Panc1 (cell line): ENCODE measurements around the gene ZNF462. TPM values are rescaled to one million over a fixed set of nuclear protein-coding genes. Genes with fewer than 3 reads are reported as not detected.

Source experiments
- ATAC-seq: fragments of 200-7000 bp; cut with Tn5 transposase; 2 replicates; pipeline ENCODE4 v1.9.1; 2020; ENCODE audit warnings: mild to moderate bottlenecking, moderate library complexity
- BruUV-seq: library from RNA; stranded (reverse); fragments of 400-500 nt; replicated peaks from 2 replicates; lab custom pipeline; 2021; lab: Mats Ljungman, UMichigan
- CTCF ChIA-PET: fragments of 300-600 bp; sonication (Branson Sonifier 250); formaldehyde crosslinking; loops from one replicate; lab custom pipeline; 2022; ENCODE audit warnings: antibody characterized with exemption; lab: Charles Lee
- POLR2A ChIA-PET: fragments of 300-600 bp; sonication (Branson Sonifier 250); formaldehyde crosslinking; loops from one replicate; lab custom pipeline; 2022; ENCODE audit warnings: antibody characterized with exemption; lab: Charles Lee
- DNase-seq: peaks from one replicate; pipeline ENCODE4 v3.0.0-alpha.2; 2010; ENCODE audit warnings: low read depth, low spot score
- H3K27ac ChIP-seq: 2 replicates; pipeline ENCODE4 v1.5.1; 2011; ENCODE audit warnings: mild to moderate bottlenecking, low read length, inconsistent platforms
- H3K27me3 ChIP-seq: fragments of 200-500 bp; sonication (Bioruptor generic); 2 replicates; pipeline ENCODE4 v1.6.0; 2014; ENCODE audit warnings: low read length, inconsistent platforms; ENCODE audit not compliant: control insufficient read depth, insufficient read depth
- H3K36me3 ChIP-seq: fragments of 200-500 bp; sonication (Bioruptor generic); 2 replicates; pipeline ENCODE4 v1.5.1; 2014; ENCODE audit warnings: inconsistent platforms, mild to moderate bottlenecking, low read length, moderate library complexity; ENCODE audit not compliant: control insufficient read depth, insufficient read depth
- H3K4me1 ChIP-seq: 2 replicates; pipeline ENCODE4 v1.5.1; 2011; ENCODE audit warnings: inconsistent platforms, mild to moderate bottlenecking, low read length, moderate library complexity; ENCODE audit not compliant: control insufficient read depth, insufficient read depth
- H3K4me3 ChIP-seq, 2 experiments: 2 replicates each; pipeline ENCODE4 v1.5.1; 2011 to 2012; ENCODE audit warnings: low read depth in 2 of 2, low read length in 2 of 2, mild to moderate bottlenecking in 2 of 2, inconsistent platforms in 1 of 2, moderate library complexity in 1 of 2
- H3K9me3 ChIP-seq: fragments of 200-500 bp; sonication (Bioruptor generic); 2 replicates; pipeline ENCODE4 v1.5.1; 2014; ENCODE audit warnings: low read depth, mild to moderate bottlenecking, inconsistent platforms, low read length, moderate library complexity; ENCODE audit not compliant: control insufficient read depth, insufficient read depth
- CTCF ChIP-seq: fragments of 450-650 bp; IDR thresholded peaks from 2 replicates; pipeline ENCODE4 v1.5.1; 2017; ENCODE audit warnings: mild to moderate bottlenecking
- POLR2AphosphoS5 ChIP-seq: IDR thresholded peaks from 2 replicates; pipeline ENCODE4 v1.6.1; 2012; ENCODE audit warnings: mild to moderate bottlenecking, low read depth, low read length, moderate library complexity
- REST ChIP-seq, 2 experiments: IDR thresholded peaks; 2 replicates each; pipeline ENCODE4 v1.6.1; 2011 to 2012; ENCODE audit warnings: low read depth in 2 of 2, control low read depth in 1 of 2, low read length in 1 of 2, mild to moderate bottlenecking in 1 of 2, moderate library complexity in 1 of 2; ENCODE audit not compliant: insufficient read depth in 1 of 2
- SIN3A ChIP-seq: IDR thresholded peaks from 2 replicates; pipeline ENCODE4 v1.6.1; 2012; ENCODE audit warnings: low read depth, mild to moderate bottlenecking, low read length, moderate library complexity, borderline replicate concordance; ENCODE audit not compliant: insufficient read depth
- TCF7L2 ChIP-seq: IDR thresholded peaks from 2 replicates; pipeline ENCODE4 v1.6.1; 2011; ENCODE audit warnings: mild to moderate bottlenecking, low read depth, low read length, inconsistent platforms
- in situ Hi-C: cut with HindIII; loops from 2 replicates; pipeline ENCODE4 v1.10.0; 2016; ENCODE audit warnings: low sequenced_read_pairs, low pct_unique_long_range_greater_than_20kb
- intact Hi-C: fragments of 100-400 bp; cut with micrococcal nuclease; formaldehyde crosslinking; loops from one replicate; pipeline ENCODE4 v1.10.0; 2022; ENCODE audit not compliant: unreplicated experiment
- total RNA-seq: library from RNA; stranded (reverse); gene quantifications from one replicate; pipeline ENCODE4 v1.2.1, GENCODE V29; 2021; ENCODE audit not compliant: unreplicated experiment

The ZNF462 gene
- total RNA-seq, 1 experiment from 2014 or later, result 34.8 TPM

GRCh38 chr9:106878934-106879333 is 16.0 kb downstream of the ZNF462 start:
- no peak for TF ChIP-seq REST (IDR thresholded peaks at IDR 0.05; ENCODE audit: insufficient read depth in 1 of 2, low read depth in 2 of 2, low read length in 1 of 2)
- TF ChIP-seq CTCF, result no peak
- TF ChIP-seq TCF7L2, result no peak
- TF ChIP-seq SIN3A, result no peak
- no peak for TF ChIP-seq POLR2AphosphoS5
- intact Hi-C loops, result no loop called here
- Histone ChIP-seq H3K27me3 (no peaks in the 10 kb centered on the region), H3K36me3 (no peaks in the 10 kb centered on the region), H3K4me1 (peaks cover 13% of the 10 kb centered on the region), H3K4me3 (no peak overlapping the region), H3K9me3 (no peaks in the 10 kb centered on the region), H3K27ac (no peak overlapping the region)
- ATAC-seq, result peak; percentile 67
- POLR2A ChIA-PET, result no interaction called here
- no peak for DNase-seq
- CTCF ChIA-PET, result no interaction called here
- no TSS peak for BruUV-seq
- in situ Hi-C loops, result no loop called here

- no peak for TF ChIP-seq POLR2AphosphoS5
- no peak for TF ChIP-seq CTCF
- TF ChIP-seq SIN3A, result no peak
- TF ChIP-seq REST (IDR thresholded peaks at IDR 0.05; ENCODE audit: insufficient read depth in 1 of 2, low read depth in 2 of 2, low read length in 1 of 2), result no peak
- TF ChIP-seq TCF7L2, result no peak
- H3K27ac ChIP-seq, result no peak overlapping the region
- H3K4me3 ChIP-seq, result no peak overlapping the region
- in situ Hi-C loops, result no loop called here
- ChIA-PET CTCF (no interaction called here), POLR2A (no interaction called here)
- BruUV-seq, result no TSS peak
- 0 out of 2 replicates have a peak, but pooled peaks have one; percentile 13 for ATAC-seq
- no peaks in the 10 kb centered on the region for H3K9me3 ChIP-seq
- intact Hi-C loops, result no loop called here
- no peak for DNase-seq
- peaks cover 13% of the 10 kb centered on the region for H3K4me1 ChIP-seq
- H3K27me3 ChIP-seq, result no peaks in the 10 kb centered on the region
- H3K36me3 ChIP-seq, result no peaks in the 10 kb centered on the region
These were observed 16.5 kb downstream of the ZNF462 start for GRCh38 chr9:106879439-106879882.
